HG03097 (cell line): Measurements from ENCODE around the gene PRR11.
"Not testable (repeated sequence)": the region's sequence is repeated elsewhere in the genome, so short reads cannot be mapped to it uniquely, and the experiment has no call there.

Experiments used
- ATAC-seq: cut with Tn5 transposase; IDR thresholded peaks from one replicate; pipeline ENCODE4 v1.9.1; 2021; ENCODE audit not compliant: unreplicated experiment, low FRiP score

The PRR11 gene

DNA sequence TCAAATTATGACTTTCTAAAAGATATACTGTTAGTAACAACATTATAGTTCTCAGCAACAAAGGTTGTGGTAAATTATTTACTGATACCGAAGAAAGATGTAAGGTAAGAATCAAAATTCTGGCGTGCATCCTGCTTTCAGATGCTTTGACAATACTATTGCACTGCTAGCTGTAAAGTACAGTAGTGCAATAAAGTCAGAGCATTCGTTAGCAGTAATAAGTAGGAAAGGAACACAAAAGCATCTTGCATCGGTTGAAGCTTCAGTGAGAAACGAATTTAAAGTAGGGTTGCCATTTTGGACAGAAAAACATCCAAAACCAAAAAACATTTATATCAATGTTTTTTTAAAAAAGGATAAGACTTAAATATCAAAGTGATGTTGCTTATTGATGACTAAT lies 4.5 kb upstream of the PRR11 start:
- ATAC-seq, result no peak

DNA sequence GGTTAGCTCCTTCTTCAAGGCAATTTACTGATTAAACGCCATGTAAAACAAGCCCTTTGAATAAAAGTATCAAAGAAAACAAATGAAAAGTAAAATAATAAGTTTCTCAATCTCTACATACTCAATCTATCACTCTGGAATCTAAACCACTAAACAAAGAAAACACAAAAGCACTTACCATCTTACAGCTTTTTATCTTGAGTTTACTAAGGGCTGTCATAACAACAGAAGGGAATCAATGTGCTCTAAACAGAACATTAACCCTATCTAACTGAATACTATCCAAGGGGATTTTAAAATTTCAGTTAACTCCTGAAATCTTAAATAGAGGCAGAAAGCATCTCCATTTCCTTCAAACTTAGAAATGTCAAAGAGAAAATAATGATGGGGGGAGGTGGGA lies 4.0 kb upstream of the PRR11 start:
- ATAC-seq, result no peak

DNA sequence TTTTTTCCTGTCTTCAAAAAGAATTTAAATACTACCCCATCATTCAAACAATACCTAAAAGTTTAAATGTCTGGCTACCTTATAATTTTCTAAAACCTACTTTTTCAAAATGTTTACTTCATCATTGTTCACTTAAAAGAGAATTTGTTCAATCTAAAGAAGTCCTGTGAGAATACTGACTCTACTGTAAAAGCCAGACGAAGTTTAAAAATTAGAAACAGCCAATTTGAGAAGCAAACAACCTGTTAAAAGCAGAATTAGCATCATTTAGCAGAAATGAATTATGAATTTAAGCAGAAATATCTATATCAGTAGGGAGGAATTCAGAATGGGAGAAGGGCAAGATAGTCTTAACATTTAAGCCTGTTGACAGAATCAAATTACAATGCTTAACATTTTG lies 2.6 kb upstream of the PRR11 start:
- ATAC-seq, result no peak

DNA sequence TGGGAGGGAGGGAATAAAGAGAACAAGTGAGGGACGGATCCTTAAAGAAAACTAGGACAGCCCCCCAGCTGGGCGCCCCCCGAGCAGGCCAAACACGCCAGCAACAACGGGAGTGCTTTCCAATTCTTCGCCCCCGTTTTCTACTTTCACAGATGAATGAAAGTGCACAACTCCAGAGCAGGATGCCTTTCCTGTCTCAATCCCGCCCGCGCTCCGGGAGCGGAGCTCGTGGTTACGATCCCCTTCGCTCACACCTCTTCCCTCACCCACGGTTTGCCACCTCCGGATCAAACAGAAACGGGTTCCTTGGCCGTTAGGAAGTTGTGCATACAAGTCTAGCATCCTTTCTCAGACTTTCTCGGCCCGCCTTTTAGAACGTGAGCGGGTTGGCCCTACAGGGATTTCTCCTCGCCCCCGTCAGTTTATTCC lies 1.2 kb upstream of the PRR11 start:
- no peak for ATAC-seq

DNA sequence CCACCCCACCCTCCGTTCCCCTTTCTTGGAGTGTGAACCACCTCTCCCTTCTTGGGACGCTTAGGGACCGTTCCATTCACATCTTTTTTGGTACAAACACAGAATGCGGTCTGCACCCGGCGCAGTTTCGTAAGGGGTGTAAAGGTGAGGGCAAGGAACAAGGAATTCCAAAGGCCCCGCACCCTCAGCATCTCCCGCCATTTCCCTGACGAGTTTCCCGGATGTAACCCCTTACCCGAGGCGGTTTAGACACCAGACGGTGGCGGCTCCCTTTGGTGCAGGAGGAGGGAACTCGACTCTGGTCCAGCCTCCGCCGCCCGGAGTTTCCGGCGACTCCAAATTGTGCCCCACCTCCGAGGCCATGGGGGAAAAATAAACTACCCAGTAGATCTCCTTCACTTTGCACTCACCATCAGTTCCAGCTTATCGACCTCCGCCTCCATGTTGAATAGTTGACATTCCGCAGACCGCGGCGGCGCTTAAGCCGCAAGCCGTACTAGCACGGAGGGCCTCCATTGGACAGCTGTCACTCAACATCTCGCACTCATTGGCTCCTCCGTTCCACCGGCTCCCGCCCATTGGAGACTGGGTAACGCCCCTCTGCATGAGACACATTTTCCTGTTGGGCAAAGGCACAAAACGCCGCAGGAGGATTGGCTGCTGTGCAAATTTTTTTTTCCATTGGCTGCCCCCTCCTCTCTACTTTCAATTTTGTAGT lies 666 bp upstream of the PRR11 start, which contains the start of gene SKA2:
Gene SKA2 (minus strand): TSS at position 466 of the 718 bp plus-strand sequence. CDS start 23 bp downstream, at position 443.
- peak; percentile 80 for ATAC-seq

DNA sequence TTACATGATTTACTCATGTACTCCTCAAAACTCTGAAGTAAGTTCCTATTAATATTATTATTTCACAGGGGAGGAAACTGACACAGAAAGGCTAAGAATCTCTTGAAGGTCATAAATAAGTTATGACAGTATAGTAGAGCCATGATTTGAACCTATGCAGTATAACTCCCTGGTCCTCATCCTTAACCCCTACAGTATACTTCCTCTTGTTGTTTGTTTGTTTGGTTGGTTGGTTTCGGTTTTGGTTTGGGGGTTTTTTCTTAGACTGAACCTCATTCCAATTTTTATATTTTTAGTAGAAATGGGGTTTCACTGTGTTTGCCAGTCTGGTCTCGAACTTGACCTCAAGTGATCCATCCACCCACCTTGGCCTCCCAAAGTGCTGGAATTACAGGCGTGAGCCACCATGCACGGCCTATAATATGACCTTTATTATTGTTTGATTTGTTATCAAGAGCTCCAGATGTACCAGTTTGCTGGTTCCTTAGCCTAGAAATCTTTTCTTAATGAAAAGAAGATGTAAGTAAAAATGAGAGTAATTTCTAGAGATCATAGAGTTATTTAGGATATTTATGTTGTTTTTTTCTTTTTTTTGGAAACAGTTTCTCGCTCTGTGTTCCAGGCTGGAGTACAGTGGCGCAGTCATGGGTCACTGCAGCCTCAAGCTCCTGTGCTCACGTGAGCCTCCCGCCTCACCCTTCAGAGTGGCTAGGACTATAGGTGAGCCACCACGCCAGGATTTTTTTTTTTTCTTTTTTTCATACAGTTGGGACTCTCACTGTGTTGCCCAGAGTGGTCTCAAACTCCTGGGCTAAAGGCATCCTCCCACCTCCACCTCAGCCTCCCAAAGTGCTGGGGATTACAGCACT lies 4.8 kb downstream of the PRR11 start:
- ATAC-seq, result no peak

DNA sequence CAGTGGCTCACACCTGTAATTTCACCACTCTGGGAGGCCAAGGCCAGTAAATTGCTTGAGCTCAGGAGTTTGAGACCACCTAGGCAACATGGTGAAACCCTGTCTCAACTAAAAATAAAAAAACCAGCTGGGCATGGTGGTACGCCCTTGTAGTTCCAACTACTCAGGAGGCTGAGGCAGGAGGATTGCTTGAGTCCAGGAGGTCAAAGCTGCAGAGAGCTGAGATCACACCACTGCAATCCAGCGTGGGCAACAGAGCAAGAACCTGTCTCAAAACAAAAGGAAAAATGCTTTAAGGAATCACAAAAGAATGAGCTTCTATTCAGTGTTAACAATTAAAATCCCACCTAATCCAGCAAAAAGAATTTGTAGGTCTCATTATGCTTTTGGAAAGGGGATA lies 5.9 kb downstream of the PRR11 start:
- ATAC-seq, result no peak

DNA sequence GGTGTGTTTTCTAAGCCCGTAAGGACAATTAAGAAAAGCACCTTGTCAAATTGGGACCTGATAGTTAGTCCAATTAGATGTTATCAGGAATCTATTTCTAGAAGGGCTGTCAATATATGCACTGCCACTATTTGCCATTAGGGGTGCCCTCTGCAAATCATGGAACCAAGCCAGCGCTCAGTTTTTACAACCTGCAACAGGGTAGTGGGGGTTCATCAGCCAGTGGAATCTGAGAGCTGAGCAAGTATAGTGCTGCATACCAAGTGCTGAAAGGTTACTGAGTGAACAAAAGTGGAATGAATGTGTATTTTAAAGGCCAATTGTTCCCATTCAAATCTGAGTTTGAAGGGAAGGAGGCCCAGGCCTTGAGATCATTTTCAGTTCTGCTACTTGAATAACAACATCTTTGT lies 10.4 kb downstream of the PRR11 start:
- ATAC-seq, result no peak

DNA sequence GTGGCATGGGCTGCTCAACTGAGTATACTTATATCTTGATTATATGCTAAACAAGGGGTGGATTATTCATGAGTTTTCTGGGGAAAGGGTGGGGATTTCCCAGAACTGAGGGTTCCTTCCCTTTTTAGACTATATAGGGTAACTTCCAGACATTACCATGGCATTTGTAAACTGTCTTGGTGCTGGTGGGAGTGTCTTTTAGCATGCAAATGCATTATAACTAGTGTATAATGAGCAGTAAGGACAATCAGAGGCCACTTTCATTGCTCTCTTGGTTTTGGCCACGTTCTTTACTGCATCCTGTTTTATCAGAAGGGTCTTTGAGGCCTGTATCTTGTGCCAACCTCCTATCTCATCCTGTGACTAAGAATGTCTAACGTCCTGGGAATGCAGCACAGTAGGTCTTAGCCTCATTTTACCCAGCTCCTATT lies 12.0 kb downstream of the PRR11 start:
- no peak for ATAC-seq

DNA sequence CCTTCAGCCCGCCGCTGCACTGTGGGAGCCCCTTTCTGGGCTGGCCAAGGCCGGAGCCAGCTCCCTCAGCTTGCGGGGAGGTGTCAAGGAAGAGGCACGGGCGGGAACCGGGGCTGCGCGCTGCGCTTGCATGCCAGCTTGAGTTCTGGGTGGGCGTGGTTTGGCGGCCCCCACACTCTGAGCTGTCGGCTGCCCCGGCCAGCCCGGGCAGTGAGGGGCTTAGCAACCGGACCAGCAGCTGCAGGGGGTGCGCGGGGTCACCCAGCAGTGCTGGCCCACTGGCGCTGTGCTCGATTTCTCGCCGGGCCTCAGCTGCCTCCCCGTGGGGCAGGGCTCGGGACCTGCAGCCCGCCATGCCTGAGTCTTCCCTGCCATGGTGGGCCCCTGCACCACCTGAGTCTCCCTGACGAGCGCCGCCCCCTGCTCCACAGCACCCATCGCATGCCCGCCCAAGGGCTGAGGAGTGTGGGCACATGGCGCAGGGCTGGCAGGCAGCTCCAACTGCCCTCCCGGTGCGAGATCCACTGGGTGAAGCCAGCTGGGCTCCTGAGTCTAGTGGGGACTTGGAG lies 17.0 kb downstream of the PRR11 start:
- ATAC-seq, result no peak

DNA sequence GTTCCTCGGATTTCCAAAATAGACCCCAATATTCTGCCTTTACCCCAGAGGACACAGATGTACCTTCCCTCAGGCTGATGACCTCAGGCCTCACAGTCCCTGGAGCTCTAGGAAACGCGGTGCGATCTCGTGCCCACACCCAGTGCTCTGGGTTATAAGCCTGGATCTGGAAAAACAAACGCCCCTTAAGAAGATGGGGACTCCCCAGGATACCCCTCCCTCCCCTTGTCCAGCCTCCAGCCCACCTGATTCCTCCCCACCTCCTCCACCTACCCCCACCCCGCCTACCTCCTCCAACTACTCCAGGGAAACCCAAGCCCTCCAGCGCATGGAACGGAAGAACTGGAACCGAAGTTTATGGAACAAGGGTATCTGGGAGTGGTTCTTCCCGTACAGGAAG lies 19.1 kb downstream of the PRR11 start:
- ATAC-seq, result no peak

DNA sequence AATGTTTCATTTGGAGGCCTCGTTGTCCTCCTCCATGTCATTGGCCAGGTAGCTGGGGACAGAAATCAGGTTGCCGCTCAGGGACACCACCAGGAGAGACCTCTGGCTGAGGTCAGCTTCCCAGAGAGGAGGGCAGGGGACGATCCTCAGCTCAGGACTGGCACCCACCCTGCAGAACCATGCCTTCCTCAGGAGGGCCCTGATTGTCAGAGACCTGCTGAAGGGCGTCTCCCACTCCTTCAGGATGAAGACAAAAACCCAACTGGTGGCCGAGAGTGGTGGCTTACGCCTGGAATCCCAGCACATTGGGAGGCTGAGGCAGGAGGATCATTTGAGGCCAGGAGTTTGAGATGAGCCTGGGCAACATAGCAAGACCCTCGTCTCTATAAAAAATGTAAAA lies 19.5 kb downstream of the PRR11 start:
- no peak for ATAC-seq

DNA sequence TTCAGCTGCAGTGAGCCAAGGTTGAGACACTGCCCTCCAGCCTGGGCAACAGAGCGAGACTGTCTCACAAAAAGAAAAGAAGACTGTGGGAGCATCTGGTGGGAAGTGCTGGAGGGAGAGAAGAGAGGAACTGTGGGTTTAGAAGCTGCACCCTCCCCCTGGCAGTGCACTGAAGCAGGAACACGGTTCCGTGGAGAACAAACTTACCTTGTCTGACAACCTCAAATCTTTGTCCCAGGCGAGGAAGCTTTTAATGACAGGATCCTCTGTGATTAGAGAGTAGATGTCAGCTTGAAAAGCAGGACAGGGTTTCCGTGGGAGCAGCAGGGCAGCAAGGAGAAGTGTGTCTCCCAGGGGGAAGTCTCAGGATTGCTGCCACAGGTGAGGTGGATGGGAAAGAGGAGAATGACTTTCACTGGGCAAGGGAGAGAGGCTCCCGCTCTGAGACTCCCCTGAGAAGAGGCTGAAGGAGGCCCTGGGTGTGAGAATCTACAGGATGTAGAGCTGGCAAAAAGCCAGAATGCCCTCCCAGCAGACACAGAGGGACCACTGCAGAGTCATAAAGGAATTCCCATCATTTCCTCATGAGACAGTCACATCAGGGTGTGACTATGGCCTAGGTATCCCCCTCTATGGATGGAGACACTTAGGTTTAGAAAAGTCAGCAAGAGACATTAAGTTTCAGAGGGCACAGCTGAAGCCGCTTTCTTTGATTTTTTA lies 22.9 kb downstream of the PRR11 start:
- no peak for ATAC-seq

DNA sequence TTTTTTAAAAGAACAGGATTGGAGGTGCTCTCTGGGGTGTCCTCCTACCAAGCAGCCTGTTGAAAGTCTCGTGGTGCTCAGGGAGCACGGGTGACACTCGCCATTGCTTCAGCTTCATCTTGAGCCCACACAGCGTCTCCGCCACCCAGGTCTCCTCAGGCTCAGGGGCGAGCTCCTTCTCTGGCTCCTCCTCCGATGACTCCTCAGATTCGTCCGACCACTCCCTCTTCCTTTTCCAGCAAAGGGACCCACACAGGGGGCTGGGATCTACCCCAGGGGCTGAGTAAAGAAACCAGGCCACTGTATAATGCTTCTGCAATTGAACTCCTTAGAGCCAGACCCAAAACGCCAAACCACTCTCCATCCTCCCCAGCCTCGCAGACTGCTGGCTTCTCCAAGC lies 24.1 kb downstream of the PRR11 start:
- not testable (repeated sequence) for ATAC-seq

DNA sequence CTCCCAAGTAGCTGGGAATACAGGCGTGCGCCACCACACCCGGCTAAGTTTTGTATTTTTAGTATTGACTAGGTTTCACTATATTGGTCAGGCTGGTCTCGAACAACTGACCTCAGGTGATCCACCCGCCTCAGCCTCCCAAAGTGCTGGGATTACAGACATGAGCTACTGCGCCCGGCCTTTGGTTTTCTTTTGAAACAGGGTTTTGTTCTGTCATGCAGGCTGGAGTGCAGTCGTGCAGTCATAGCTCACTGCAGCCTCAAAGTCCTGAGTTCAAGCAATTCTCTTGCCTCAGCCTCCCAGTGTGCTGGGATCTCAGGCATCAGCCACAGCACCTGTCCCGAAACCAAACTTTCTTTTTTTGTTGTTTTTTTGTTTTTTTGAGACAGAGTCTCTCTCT lies 25.1 kb downstream of the PRR11 start:
- no peak for ATAC-seq

DNA sequence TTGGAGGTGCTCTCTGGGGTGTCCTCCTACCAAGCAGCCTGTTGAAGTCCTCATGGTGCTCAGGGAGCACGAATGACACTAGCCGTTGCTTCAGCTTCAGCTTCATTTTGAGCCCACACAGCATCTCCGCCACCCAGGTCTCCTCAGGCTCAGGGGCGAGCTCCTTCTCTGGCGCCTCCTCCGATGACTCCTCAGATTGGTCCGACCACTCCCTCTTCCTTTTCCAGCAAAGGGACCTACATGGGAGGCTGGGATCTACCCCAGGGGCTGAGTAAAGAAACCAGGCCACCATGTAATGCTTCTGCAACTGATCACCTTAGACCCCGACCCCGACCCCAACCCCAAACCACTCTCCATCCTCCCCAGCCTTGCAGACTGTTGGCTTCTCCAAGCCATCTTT lies 25.9 kb downstream of the PRR11 start:
- ATAC-seq, result no peak

DNA sequence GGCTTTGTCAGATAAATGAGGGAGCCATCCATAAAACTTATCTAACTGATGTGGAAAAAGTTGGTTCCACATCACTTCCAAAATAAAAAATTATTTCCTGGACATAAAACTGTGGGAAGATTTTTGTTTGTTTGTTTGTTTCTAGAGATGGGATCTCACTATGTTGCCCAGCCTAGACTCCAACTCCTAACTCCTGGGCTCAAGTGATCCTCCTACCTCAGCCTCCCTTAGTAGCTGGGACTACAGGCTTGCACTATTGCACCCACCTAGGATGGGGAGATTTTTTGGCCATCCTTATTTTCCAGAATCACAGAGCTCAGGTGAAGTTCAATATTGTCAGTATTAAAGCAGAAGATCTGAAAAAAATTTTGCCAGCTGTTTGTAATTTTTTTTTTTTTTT lies 30.5 kb downstream of the PRR11 start:
- no peak for ATAC-seq

DNA sequence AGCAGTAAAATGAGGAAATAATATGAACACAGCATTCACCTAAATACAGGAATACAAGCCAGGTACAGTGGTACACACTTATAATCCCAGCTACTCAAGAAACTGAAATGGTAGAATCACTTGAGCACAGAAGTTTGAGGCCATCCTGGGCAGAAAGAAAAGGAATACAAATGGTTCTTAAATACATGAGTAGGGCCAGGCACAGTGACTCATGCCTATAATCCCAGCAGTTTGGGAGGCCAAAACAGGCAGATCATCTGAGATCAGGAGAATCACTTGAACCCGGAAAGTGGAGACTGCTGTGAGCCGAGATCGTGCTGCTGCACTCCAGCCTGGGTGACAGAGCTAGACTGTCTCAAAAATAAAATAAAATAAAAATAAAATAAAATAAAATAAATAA lies 31.3 kb downstream of the PRR11 start:
- ATAC-seq, result no peak

DNA sequence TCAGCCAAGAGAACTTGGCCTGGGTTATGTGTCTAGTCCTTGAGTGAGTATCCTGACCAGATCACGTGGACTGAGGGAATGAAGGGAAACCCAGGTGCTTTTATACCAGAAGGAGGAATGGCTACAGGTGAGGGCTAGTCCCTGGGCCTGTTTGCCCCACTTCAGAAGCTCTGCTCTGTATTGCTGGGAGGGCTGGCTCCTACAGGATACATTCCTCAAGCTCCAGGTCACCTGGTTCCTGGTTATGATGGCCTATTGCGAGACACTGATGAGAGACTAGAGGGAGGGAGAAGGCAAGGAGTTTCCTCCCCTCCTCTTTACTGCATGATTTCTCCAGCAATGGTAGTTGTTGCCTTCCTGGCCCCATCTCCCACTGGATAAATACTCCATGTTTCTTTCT lies 35.3 kb downstream of the PRR11 start:
- ATAC-seq, result no peak

DNA sequence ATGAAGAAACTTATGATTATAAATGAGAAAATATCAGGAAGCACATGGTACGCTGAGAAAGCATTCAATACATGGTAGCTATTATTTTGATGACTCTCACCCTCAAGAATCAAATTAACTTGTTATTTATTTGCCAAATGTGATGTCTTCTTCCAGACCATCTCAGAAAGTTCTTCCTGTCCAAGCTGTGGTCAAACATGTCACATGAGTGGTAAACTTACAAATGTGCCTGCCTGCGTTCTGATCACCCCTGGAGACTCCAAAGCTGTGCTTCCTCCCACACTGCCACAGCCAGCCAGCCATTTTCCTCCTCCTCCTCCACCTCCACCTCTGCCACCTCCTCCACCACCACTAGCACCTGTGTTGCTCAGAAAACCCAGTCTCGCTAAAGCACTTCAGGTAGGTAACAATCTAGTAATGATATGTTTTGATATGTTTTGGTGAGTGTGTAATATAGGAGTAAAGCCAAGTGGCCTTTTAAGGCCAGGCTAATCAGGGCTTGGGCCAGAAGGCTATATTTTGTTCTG lies 37.9 kb downstream of the PRR11 start:
- ATAC-seq, result no peak

DNA sequence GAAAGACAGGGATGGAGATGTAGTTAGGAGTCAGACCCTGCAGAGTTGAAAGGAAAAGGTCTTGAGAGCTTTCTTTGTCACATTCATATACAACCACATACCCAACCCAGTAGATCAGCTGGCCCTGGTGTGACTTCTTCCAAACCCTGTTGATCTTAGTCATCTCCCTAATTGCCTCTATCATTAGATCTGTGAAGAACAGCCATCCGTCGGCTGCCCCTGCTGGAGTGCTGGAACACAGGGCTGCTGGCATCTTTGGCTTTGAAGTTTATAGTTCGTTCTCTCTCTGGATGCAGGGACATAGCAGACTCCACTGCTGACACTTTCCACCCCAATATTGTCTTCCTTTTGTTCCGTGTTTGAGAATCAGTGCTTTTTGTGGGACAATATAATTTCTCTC lies 43.9 kb downstream of the PRR11 start:
- no peak for ATAC-seq
